Osteoblast (primary cell): Measurements from ENCODE around the gene POU6F2. TPM values are rescaled to one million over a fixed set of nuclear protein-coding genes. Genes with fewer than 3 reads are reported as not detected.

Source experiments
- DNase-seq: peaks from one replicate; pipeline ENCODE4 v3.0.0; 2011; ENCODE audit warnings: low spot score, mixed read lengths; ENCODE audit not compliant: insufficient read length; ENCODE audit errors: missing footprints
- H2AFZ ChIP-seq: 2 replicates; pipeline ENCODE4 v1.6.0; 2011; ENCODE audit warnings: mild to moderate bottlenecking, low read length
- H3K27ac ChIP-seq: 2 replicates; pipeline ENCODE4 v1.5.1; 2011; ENCODE audit warnings: mild to moderate bottlenecking, low read depth, low read length, moderate library complexity
- H3K27me3 ChIP-seq: 2 replicates; pipeline ENCODE4 v1.6.0; 2012; ENCODE audit warnings: mild to moderate bottlenecking, control low read depth, inconsistent platforms, low read length, moderate library complexity; ENCODE audit not compliant: insufficient read depth
- H3K36me3 ChIP-seq: 2 replicates; pipeline ENCODE4 v1.5.1; 2011; ENCODE audit warnings: mild to moderate bottlenecking, low read length, control low read depth, moderate library complexity; ENCODE audit not compliant: insufficient read depth
- H3K4me1 ChIP-seq: 2 replicates; pipeline ENCODE4 v1.5.1; 2011; ENCODE audit warnings: mild to moderate bottlenecking, low read length, control low read depth, moderate library complexity; ENCODE audit not compliant: insufficient read depth
- H3K4me2 ChIP-seq: 2 replicates; pipeline ENCODE4 v1.6.0; 2011; ENCODE audit warnings: mild to moderate bottlenecking, low read length; ENCODE audit not compliant: insufficient read depth
- H3K4me3 ChIP-seq: fragments of 200-600 bp; sonication (generic); 3 replicates; pipeline ENCODE4 v1.5.1; 2012; ENCODE audit warnings: mild to moderate bottlenecking, low read length, inconsistent platforms; ENCODE audit not compliant: insufficient read depth
- H3K79me2 ChIP-seq: 2 replicates; pipeline ENCODE4 v1.6.0; 2012; ENCODE audit warnings: mild to moderate bottlenecking, low read length, control low read depth, inconsistent platforms; ENCODE audit not compliant: insufficient read depth
- H3K9me3 ChIP-seq: 2 replicates; pipeline ENCODE4 v1.5.1; 2011; ENCODE audit warnings: low read depth, low read length, control low read depth
- H4K20me1 ChIP-seq: 2 replicates; pipeline ENCODE4 v1.6.0; 2012; ENCODE audit warnings: mild to moderate bottlenecking, low read length, control low read depth; ENCODE audit not compliant: insufficient read depth
- total RNA-seq: library from RNA; depleted of rRNA; stranded (reverse); fragments of >200 nt; gene quantifications from 2 replicates; pipeline ENCODE4 v1.2.3, GENCODE V29; 2012
- TF ChIP-seq, protein P1 (sequence below): IDR thresholded peaks from 2 replicates; pipeline ENCODE4 v1.5.1; 2011; ENCODE audit warnings: mild to moderate bottlenecking, low read depth, low read length, moderate library complexity; ENCODE audit errors: extremely low read depth

Gene POU6F2
- total RNA-seq, 1 donor = not detected

DNA sequence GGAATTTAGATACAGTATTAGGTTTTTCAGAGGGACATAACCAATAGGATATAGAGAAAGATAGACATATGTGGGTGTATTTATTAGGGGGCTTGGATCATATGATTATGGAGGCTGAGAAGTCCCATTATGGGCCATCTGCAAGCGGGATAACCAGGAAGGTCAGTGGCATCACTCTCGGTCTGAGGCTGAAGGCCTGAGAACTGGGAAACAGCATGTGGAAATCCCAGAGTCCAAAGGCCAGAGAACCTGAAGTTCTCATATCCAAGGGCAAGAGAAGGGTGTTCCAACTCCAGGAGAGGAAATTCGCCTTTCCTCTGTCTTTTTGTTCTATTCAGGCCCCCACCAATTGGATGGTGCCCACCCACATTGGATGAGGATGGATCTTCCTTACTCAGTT lies 180.7 kb downstream of the POU6F2 start:
- Histone ChIP-seq H4K20me1 (no peaks in the 10 kb centered on the region), H3K4me1 (no peaks in the 10 kb centered on the region), H3K27me3 (no peaks in the 10 kb centered on the region), H3K4me2 (no peak overlapping the region), H3K36me3 (no peaks in the 10 kb centered on the region), H3K9me3 (no peaks in the 10 kb centered on the region), H2AFZ (no peak overlapping the region), H3K4me3 (no peak overlapping the region), H3K27ac (no peak overlapping the region), H3K79me2 (no peaks in the 10 kb centered on the region)
- TF ChIP-seq, protein P1, sequence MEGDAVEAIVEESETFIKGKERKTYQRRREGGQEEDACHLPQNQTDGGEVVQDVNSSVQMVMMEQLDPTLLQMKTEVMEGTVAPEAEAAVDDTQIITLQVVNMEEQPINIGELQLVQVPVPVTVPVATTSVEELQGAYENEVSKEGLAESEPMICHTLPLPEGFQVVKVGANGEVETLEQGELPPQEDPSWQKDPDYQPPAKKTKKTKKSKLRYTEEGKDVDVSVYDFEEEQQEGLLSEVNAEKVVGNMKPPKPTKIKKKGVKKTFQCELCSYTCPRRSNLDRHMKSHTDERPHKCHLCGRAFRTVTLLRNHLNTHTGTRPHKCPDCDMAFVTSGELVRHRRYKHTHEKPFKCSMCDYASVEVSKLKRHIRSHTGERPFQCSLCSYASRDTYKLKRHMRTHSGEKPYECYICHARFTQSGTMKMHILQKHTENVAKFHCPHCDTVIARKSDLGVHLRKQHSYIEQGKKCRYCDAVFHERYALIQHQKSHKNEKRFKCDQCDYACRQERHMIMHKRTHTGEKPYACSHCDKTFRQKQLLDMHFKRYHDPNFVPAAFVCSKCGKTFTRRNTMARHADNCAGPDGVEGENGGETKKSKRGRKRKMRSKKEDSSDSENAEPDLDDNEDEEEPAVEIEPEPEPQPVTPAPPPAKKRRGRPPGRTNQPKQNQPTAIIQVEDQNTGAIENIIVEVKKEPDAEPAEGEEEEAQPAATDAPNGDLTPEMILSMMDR = no peak
- DNase-seq = no peak

- Histone ChIP-seq H3K27me3 (no peaks in the 10 kb centered on the region), H3K27ac (no peak overlapping the region), H3K79me2 (no peaks in the 10 kb centered on the region), H3K4me2 (no peak overlapping the region), H4K20me1 (no peaks in the 10 kb centered on the region), H3K4me1 (no peaks in the 10 kb centered on the region), H3K9me3 (no peaks in the 10 kb centered on the region), H3K36me3 (no peaks in the 10 kb centered on the region), H3K4me3 (no peak overlapping the region), H2AFZ (no peak overlapping the region)
- TF ChIP-seq, protein P1 = no peak
- no peak for DNase-seq
These were observed 184.2 kb downstream of the POU6F2 start for GRCh38 chr7:39161903-39162302.

GRCh38 chr7:39164887-39165286 lies 187.2 kb downstream of the POU6F2 start:
- H3K36me3 ChIP-seq = no peaks in the 10 kb centered on the region
- TF ChIP-seq, protein P1 = no peak
- H3K4me1 ChIP-seq = no peaks in the 10 kb centered on the region

GRCh38 chr7:39168403-39169098 lies 190.8 kb downstream of the POU6F2 start:
- no peak overlapping the region for H3K4me2 ChIP-seq
- no peaks in the 10 kb centered on the region for H3K4me1 ChIP-seq
- H3K79me2 ChIP-seq = no peaks in the 10 kb centered on the region
- no peaks in the 10 kb centered on the region for H4K20me1 ChIP-seq
- H3K9me3 ChIP-seq = no peaks in the 10 kb centered on the region
- H3K27me3 ChIP-seq = no peaks in the 10 kb centered on the region
- H3K27ac ChIP-seq = no peak overlapping the region
- no peak overlapping the region for H3K4me3 ChIP-seq
- no peaks in the 10 kb centered on the region for H3K36me3 ChIP-seq
- no peak overlapping the region for H2AFZ ChIP-seq
- TF ChIP-seq, protein P1 = no peak
- DNase-seq = no peak

More at GRCh38 chr7:39164887-39165286, 187.2 kb downstream of the POU6F2 start:
- DNase-seq = no peak
- Histone ChIP-seq H4K20me1 (no peaks in the 10 kb centered on the region), H3K27ac (no peak overlapping the region), H3K79me2 (no peaks in the 10 kb centered on the region), H3K4me3 (no peak overlapping the region), H3K27me3 (no peaks in the 10 kb centered on the region), H3K4me2 (no peak overlapping the region), H2AFZ (no peak overlapping the region), H3K9me3 (no peaks in the 10 kb centered on the region)
